ENCODE results near the gene GDI2.

The GDI2 gene

DNA sequence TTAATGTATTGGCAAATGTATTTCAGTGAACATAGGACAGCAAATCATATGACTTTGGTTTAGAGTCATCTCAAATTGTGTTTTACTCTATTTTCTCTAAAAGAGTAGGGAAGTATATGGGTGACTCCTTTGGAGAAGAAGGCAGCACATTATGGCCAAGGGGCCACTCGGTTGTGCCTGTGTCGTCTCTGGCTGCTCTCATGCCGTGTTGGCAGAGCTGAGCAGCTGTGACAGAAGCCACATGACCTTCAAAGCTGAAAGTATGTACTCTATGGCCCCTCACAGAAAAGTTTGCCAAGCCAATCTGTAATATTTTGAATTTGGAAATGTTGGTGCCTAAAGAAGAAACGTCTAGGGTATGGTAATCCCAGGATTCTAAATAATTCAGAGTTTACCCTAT lies 81.1 kb downstream of the GDI2 start:
- Histone ChIP-seq H3K27ac (ENCODE audit: low read depth, low read length) (no peak overlapping the region), H3K4me1 (ENCODE audit: insufficient read depth, low read length) (no peaks in the 10 kb centered on the region), H3K36me3 (ENCODE audit: insufficient read depth, low read length) (peaks cover 22% of the 10 kb centered on the region), H3K27me3 (ENCODE audit: control insufficient read depth in 1 of 2, insufficient read depth in 2 of 2, low read length in 2 of 2) (no peaks in the 10 kb centered on the region), H3K4me3 (ENCODE audit: low read depth in 1 of 2, low read length in 2 of 2) (no peak overlapping the region), H3K9ac (ENCODE audit: low read length) (no peak overlapping the region), H3K9me3 (ENCODE audit: low read length) (no peaks in the 10 kb centered on the region)

DNA sequence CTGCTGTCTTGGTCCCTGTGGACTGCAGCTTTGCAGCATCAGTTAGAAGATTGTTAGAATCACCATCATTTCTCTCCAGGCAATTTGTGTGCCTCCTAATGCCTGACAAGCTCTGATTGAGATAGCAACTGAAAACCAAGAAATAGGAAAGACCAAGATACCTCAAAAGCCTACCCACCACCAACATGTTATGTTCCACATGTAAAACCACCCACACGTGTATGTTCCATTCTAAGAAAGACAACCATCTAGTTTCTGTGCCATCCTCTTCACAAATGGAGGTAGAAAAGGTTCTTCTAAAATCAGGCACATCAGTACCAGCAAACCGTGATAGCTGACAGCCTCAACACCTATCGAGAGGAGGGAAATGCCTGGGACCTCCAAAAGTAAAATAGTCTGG lies 81.7 kb downstream of the GDI2 start:
- H3K36me3 ChIP-seq (ENCODE audit: insufficient read depth, low read length): peaks cover 27% of the 10 kb centered on the region

DNA sequence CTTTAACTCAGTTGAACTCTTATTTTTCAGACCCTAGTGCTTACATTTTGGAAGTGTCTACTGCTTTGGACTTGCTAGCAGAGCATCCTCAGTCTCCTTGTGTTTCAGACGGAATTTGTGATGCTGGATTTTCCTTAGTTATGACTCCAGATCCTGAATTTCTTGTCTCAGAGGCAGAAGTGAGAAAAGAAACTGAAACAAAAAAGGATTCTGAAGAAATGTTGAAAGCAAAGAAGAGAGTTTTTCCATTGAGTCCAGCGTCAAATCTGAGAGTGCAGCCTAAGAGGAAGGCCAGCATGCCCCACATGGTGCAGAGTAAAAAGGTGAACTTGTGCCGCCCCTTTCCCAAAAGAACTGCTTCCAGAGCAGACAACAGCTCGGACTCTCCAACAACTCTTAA lies 82.5 kb downstream of the GDI2 start:
- Histone ChIP-seq H3K27ac (ENCODE audit: low read depth, low read length) (no peak overlapping the region), H3K9me3 (ENCODE audit: low read length) (no peaks in the 10 kb centered on the region), H3K4me1 (ENCODE audit: insufficient read depth, low read length) (no peaks in the 10 kb centered on the region), H3K9ac (ENCODE audit: low read length) (no peak overlapping the region), H3K27me3 (ENCODE audit: control insufficient read depth in 1 of 2, insufficient read depth in 2 of 2, low read length in 2 of 2) (no peaks in the 10 kb centered on the region), H3K4me3 (ENCODE audit: low read depth in 1 of 2, low read length in 2 of 2) (no peak overlapping the region), H3K36me3 (ENCODE audit: insufficient read depth, low read length) (peaks cover 31% of the 10 kb centered on the region)

More for the DNA sequence above, 81.7 kb downstream of the GDI2 start:
- H3K27me3 ChIP-seq (ENCODE audit: control insufficient read depth in 1 of 2, insufficient read depth in 2 of 2, low read length in 2 of 2): no peaks in the 10 kb centered on the region
- H3K27ac ChIP-seq (ENCODE audit: low read depth, low read length): no peak overlapping the region
- H3K9ac ChIP-seq (ENCODE audit: low read length): no peak overlapping the region
- H3K9me3 ChIP-seq (ENCODE audit: low read length): no peaks in the 10 kb centered on the region
- H3K4me1 ChIP-seq (ENCODE audit: insufficient read depth, low read length): no peaks in the 10 kb centered on the region
- H3K4me3 ChIP-seq (ENCODE audit: low read depth in 1 of 2, low read length in 2 of 2): no peak overlapping the region

DNA sequence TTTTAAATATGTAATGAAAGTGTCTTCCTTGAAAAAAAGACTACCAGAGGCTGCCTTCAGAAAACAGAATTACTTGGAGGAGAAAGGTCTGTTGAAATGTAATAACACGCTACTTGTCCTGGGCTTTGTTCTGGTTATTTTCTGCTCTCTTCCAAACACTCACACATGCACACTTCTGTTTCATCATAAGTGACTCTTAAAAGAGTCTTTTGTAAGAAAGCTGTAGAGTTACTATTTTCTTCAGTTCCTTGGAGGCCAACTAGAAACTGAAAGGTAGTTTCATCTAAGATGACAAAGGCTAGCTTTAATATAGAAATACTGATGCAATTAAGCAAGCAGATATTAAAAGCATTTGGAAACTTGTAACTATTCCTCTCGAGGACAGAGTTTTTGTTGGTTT lies 89.5 kb downstream of the GDI2 start:
- H3K9me3 ChIP-seq (ENCODE audit: low read length): no peaks in the 10 kb centered on the region
- H3K4me1 ChIP-seq (ENCODE audit: insufficient read depth, low read length): no peaks in the 10 kb centered on the region
- H3K27ac ChIP-seq (ENCODE audit: low read depth, low read length): no peak overlapping the region
- no peaks in the 10 kb centered on the region for H3K27me3 ChIP-seq (ENCODE audit: control insufficient read depth in 1 of 2, insufficient read depth in 2 of 2, low read length in 2 of 2)
- H3K9ac ChIP-seq (ENCODE audit: low read length): no peak overlapping the region
- no peak overlapping the region for H3K4me3 ChIP-seq (ENCODE audit: low read depth in 1 of 2, low read length in 2 of 2)
- H3K36me3 ChIP-seq (ENCODE audit: insufficient read depth, low read length): peaks cover 13% of the 10 kb centered on the region

DNA sequence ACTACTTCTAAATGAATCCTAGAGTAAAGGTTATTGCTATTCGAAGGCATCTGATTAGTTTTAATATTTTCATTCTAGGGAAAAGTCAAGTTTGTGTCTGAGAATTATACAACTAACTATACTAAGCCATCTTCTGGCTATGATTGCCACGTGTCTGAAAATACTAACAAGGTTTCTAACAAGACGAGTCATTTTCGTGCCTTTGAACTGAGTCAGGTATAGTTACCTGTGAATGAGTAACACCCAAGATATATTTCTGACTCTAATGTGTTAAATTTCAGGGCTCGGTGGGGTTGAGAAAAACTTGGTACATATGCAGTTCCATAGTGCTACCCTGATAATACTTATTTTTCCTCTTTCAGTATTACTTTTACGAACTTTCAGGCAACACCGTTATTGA lies 93.1 kb downstream of the GDI2 start:
- no peaks in the 10 kb centered on the region for H3K9me3 ChIP-seq (ENCODE audit: low read length)
- no peaks in the 10 kb centered on the region for H3K4me1 ChIP-seq (ENCODE audit: insufficient read depth, low read length)
- no peaks in the 10 kb centered on the region for H3K27me3 ChIP-seq (ENCODE audit: control insufficient read depth in 1 of 2, insufficient read depth in 2 of 2, low read length in 2 of 2)
- H3K36me3 ChIP-seq (ENCODE audit: insufficient read depth, low read length): no peaks in the 10 kb centered on the region
- H3K9ac ChIP-seq (ENCODE audit: low read length): no peak overlapping the region
- H3K4me3 ChIP-seq (ENCODE audit: low read depth in 1 of 2, low read length in 2 of 2): no peak overlapping the region
- H3K27ac ChIP-seq (ENCODE audit: low read depth, low read length): no peak overlapping the region

DNA sequence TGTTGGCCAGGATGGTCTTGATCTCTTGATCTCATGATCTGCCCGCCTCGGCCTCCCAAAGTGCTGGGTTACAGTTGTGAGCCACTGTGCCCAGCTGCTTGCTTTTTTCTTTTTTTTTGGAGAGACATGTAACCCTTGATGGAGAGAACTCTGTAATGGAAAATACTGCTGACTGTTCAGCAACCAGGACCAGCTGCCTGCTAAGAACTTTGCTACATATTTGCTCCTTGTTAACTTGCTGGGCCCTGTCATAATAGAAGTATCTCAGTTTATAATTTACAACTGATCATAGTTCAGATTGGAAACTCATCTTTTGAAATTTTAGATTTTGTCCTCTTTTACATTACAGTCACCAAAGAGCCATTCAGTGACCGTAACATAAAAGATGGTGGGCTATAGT lies 93.7 kb downstream of the GDI2 start:
- Histone ChIP-seq H3K4me1 (ENCODE audit: insufficient read depth, low read length) (no peaks in the 10 kb centered on the region), H3K27me3 (ENCODE audit: control insufficient read depth in 1 of 2, insufficient read depth in 2 of 2, low read length in 2 of 2) (no peaks in the 10 kb centered on the region), H3K27ac (ENCODE audit: low read depth, low read length) (no peak overlapping the region), H3K9me3 (ENCODE audit: low read length) (no peaks in the 10 kb centered on the region), H3K9ac (ENCODE audit: low read length) (no peak overlapping the region), H3K4me3 (ENCODE audit: low read depth in 1 of 2, low read length in 2 of 2) (no peak overlapping the region), H3K36me3 (ENCODE audit: insufficient read depth, low read length) (no peaks in the 10 kb centered on the region)

All from muscle layer of colon (tissue), 2 donors.